GM23338 (cell line): Measurements from ENCODE around the gene SYNDIG1.

Experiments
- CREB1 ChIP-seq: fragments of 250-450 bp; sonication (Bioruptor Pico); IDR thresholded peaks from 2 replicates; pipeline ENCODE4 v1.5.0; 2020; ENCODE audit warnings: low read depth, mild to moderate bottlenecking, moderate library complexity
- CTCF ChIP-seq, 2 experiments: fragments of 200-600 bp in 1 of 2; sonication (generic) in 1 of 2; conservative IDR thresholded peaks; 2 replicates each; pipeline versions ENCODE4 v1.5.1 to v1.6.1; 2016 to 2017; ENCODE audit warnings: antibody characterized with exemption in 2 of 2, low read depth in 2 of 2, mild to moderate bottlenecking in 2 of 2, moderate library complexity in 1 of 2
- EZH2 ChIP-seq: fragments of 200-600 bp; sonication (generic); IDR thresholded peaks from one replicate; pipeline ENCODE4 v1.8.0; 2017; ENCODE audit warnings: antibody characterized with exemption, mild to moderate bottlenecking, low read depth; ENCODE audit not compliant: unreplicated experiment
- EZH2phosphoT487 ChIP-seq: fragments of 200-600 bp; sonication (generic); IDR thresholded peaks from one replicate; pipeline ENCODE4 v1.8.1; 2018; ENCODE audit warnings: antibody characterized with exemption; ENCODE audit not compliant: unreplicated experiment
- NANOG ChIP-seq: IDR thresholded peaks from 2 replicates; pipeline ENCODE4 v1.6.1; 2016; ENCODE audit warnings: antibody characterized with exemption, borderline replicate concordance
- POLR2AphosphoS5 ChIP-seq: IDR thresholded peaks from 2 replicates; pipeline ENCODE4 v1.6.1; 2016; ENCODE audit warnings: antibody characterized with exemption, low read depth
- REST ChIP-seq: IDR thresholded peaks from one replicate; pipeline ENCODE4 v1.6.1; 2018; ENCODE audit warnings: antibody characterized with exemption; ENCODE audit not compliant: unreplicated experiment
- STAT1 ChIP-seq: IDR thresholded peaks from one replicate; pipeline ENCODE4 v1.6.1; 2016; ENCODE audit warnings: antibody characterized with exemption; ENCODE audit not compliant: unreplicated experiment
- ZNF331 ChIP-seq: fragments of 250-450 bp; sonication (Bioruptor Pico); IDR thresholded peaks from 2 replicates; pipeline ENCODE4 v1.5.0; 2020; ENCODE audit warnings: low read depth, mild to moderate bottlenecking, moderate library complexity

GRCh38 chr20:24698706-24699206, 229.3 kb downstream of the SYNDIG1 start:
- TF ChIP-seq ZNF331 (CRISPR knock-in tag), result no peak
- no peak for TF ChIP-seq CTCF (conservative IDR thresholded peaks at IDR 0.05; ENCODE audit: low read depth in 2 of 2)
- no peak for TF ChIP-seq EZH2
- no peak for TF ChIP-seq REST
- TF ChIP-seq POLR2AphosphoS5, result no peak
- no peak for TF ChIP-seq CREB1
- no peak for TF ChIP-seq EZH2phosphoT487
- TF ChIP-seq NANOG, result no peak
- TF ChIP-seq STAT1, result no peak
